ENCODE results near the gene SH3GL2.

- no peak for TF ChIP-seq EZH2 (IDR thresholded peaks at IDR 0.05; ENCODE audit: insufficient read depth, poor library complexity, severe bottlenecking)
- no peak for TF ChIP-seq EZH2phosphoT487 (IDR thresholded peaks at IDR 0.05; ENCODE audit: insufficient read depth, low read depth)
These were observed 228.9 kb downstream of the SH3GL2 start for GRCh38 chr9:17807613-17808282.

Measured in GM23248 (cell line).